Fibroblast of skin of back (primary cell): ENCODE data around the gene GSG1L.

Experiments used
- DNase-seq: peaks from one replicate; pipeline ENCODE4 v3.0.0-alpha.2; 2013

GSG1L gene

GRCh38 chr16:27787665-27788064 lies 275.8 kb downstream of the GSG1L start:
- no peak for DNase-seq

GRCh38 chr16:27786923-27787625 lies 276.4 kb downstream of the GSG1L start:
- no peak for DNase-seq

GRCh38 chr16:27786221-27786922 lies 277.1 kb downstream of the GSG1L start:
- no peak for DNase-seq

GRCh38 chr16:27785307-27785678 lies 278.2 kb downstream of the GSG1L start:
- DNase-seq, result no peak

- DNase-seq, result no peak
Observed at GRCh38 chr16:27784351-27785306, 278.9 kb downstream of the GSG1L start.

GRCh38 chr16:27781981-27782880 lies 281.3 kb downstream of the GSG1L start:
- no peak for DNase-seq

- DNase-seq, result no peak
Observed at GRCh38 chr16:27781195-27781524, 282.4 kb downstream of the GSG1L start.

GRCh38 chr16:27780468-27781194 lies 282.9 kb downstream of the GSG1L start:
- no peak for DNase-seq

- peak; percentile 46 for DNase-seq
Observed at GRCh38 chr16:27779641-27780164, 283.8 kb downstream of the GSG1L start.

- DNase-seq, result no peak
Observed at GRCh38 chr16:27778926-27779570, 284.5 kb downstream of the GSG1L start.

GRCh38 chr16:27778171-27778925 lies 285.2 kb downstream of the GSG1L start:
- no peak for DNase-seq

GRCh38 chr16:27777527-27777926 lies 286.0 kb downstream of the GSG1L start:
- DNase-seq, result no peak

- DNase-seq, result no peak
Observed at GRCh38 chr16:27776556-27777225, 286.8 kb downstream of the GSG1L start.

- DNase-seq, result no peak
Observed at GRCh38 chr16:27775254-27775653, 288.3 kb downstream of the GSG1L start.

GRCh38 chr16:27774779-27775178 lies 288.7 kb downstream of the GSG1L start:
- DNase-seq, result no peak

GRCh38 chr16:27773344-27773743 lies 290.2 kb downstream of the GSG1L start:
- DNase-seq, result no peak

- no peak for DNase-seq
Observed at GRCh38 chr16:27772093-27772825, 291.3 kb downstream of the GSG1L start.

GRCh38 chr16:27771201-27771910 lies 292.2 kb downstream of the GSG1L start:
- no peak for DNase-seq
